GM18951 (cell line): ENCODE measurements around the gene SPNS3.

Source experiments
- POLR2A ChIP-seq: IDR thresholded peaks from 4 replicates; pipeline ENCODE4 v1.6.1; 2011; ENCODE audit warnings: mild to moderate bottlenecking; ENCODE audit not compliant: insufficient read length, insufficient read depth; ENCODE audit errors: extremely low read depth
- in situ Hi-C: fragments of 300-500 bp; cut with MboI; formaldehyde crosslinking; loops from one replicate; pipeline ENCODE4 v1.12.0; 2022; ENCODE audit warnings: low sequenced_read_pairs, mixed read lengths, inconsistent platforms; ENCODE audit not compliant: unreplicated experiment

The SPNS3 gene

GRCh38 chr17:4497101-4497824 is 63.5 kb downstream of the SPNS3 start:
- TF ChIP-seq POLR2A = no peak
- in situ Hi-C loops = no loop called here

- TF ChIP-seq POLR2A = no peak
- in situ Hi-C loops = no loop called here
Measured at GRCh38 chr17:4498461-4499397, 65.0 kb downstream of the SPNS3 start, which contains the start of gene SPNS2. Gene SPNS2 (plus strand): TSS chr17:4498881. CDS start chr17:4499048, 167 bp downstream.

- TF ChIP-seq POLR2A = no peak
- in situ Hi-C loops = no loop called here
Measured at GRCh38 chr17:4499431-4500190, 65.9 kb downstream of the SPNS3 start.

GRCh38 chr17:4500191-4500571 is 66.4 kb downstream of the SPNS3 start:
- no peak for TF ChIP-seq POLR2A

GRCh38 chr17:4501295-4501949 is 67.7 kb downstream of the SPNS3 start:
- in situ Hi-C loops = no loop called here
- no peak for TF ChIP-seq POLR2A

More at GRCh38 chr17:4500191-4500571, 66.4 kb downstream of the SPNS3 start:
- in situ Hi-C loops = no loop called here

GRCh38 chr17:4502466-4503154 is 68.9 kb downstream of the SPNS3 start:
- TF ChIP-seq POLR2A = no peak

GRCh38 chr17:4503283-4504025 is 69.7 kb downstream of the SPNS3 start:
- no peak for TF ChIP-seq POLR2A
- in situ Hi-C loops = no loop called here

More at GRCh38 chr17:4502466-4503154, 68.9 kb downstream of the SPNS3 start:
- in situ Hi-C loops = no loop called here

GRCh38 chr17:4504188-4504587 is 70.4 kb downstream of the SPNS3 start:
- TF ChIP-seq POLR2A = no peak
- in situ Hi-C loops = no loop called here

GRCh38 chr17:4505187-4505586 is 71.4 kb downstream of the SPNS3 start:
- no peak for TF ChIP-seq POLR2A
- in situ Hi-C loops = no loop called here

GRCh38 chr17:4506175-4506813 is 72.6 kb downstream of the SPNS3 start:
- in situ Hi-C loops = no loop called here
- TF ChIP-seq POLR2A = no peak

- in situ Hi-C loops = no loop called here
- TF ChIP-seq POLR2A = no peak
Measured at GRCh38 chr17:4506892-4507291, 73.2 kb downstream of the SPNS3 start.
